Mesenchymal stem cell (in vitro differentiated cells and primary cell): ENCODE measurements around the gene SPAG6.
A peak's percentile ranks its signal among the peaks of the same experiment; 100 is the strongest.

Source experiments
- DNase-seq: peaks from one replicate; pipeline ENCODE4 v3.0.0-alpha.2; 2013
- H2AFZ ChIP-seq: one replicate; pipeline ENCODE4 v1.6.1; 2013; ENCODE audit warnings: low read depth, mild to moderate bottlenecking, control low read depth, inconsistent platforms, low read length, moderate library complexity
- H2AK5ac ChIP-seq: 2 replicates; pipeline ENCODE4 v1.6.1; 2013; ENCODE audit warnings: low read length, moderate library complexity, mild to moderate bottlenecking, inconsistent platforms; ENCODE audit not compliant: severe bottlenecking
- H2BK120ac ChIP-seq: one replicate; pipeline ENCODE4 v1.6.1; 2013; ENCODE audit warnings: low read depth, mild to moderate bottlenecking, inconsistent platforms, low read length, moderate library complexity
- H2BK12ac ChIP-seq, 2 experiments: one replicate each; pipeline ENCODE4 v1.6.1; 2013; ENCODE audit warnings: inconsistent platforms in 2 of 2, low read length in 2 of 2, mild to moderate bottlenecking in 2 of 2, moderate library complexity in 2 of 2, control low read depth in 1 of 2
- H2BK15ac ChIP-seq: one replicate; pipeline ENCODE4 v1.6.1; 2013; ENCODE audit warnings: mild to moderate bottlenecking, low read depth, inconsistent platforms; ENCODE audit not compliant: poor library complexity, severe bottlenecking
- H2BK5ac ChIP-seq: 2 replicates; pipeline ENCODE4 v1.6.1; 2013; ENCODE audit warnings: low read depth, mild to moderate bottlenecking, low read length, control low read depth, inconsistent platforms; ENCODE audit not compliant: poor library complexity, severe bottlenecking
- H3K14ac ChIP-seq, 2 experiments: one replicate each; pipeline ENCODE4 v1.6.1; 2013; ENCODE audit warnings: inconsistent platforms in 2 of 2, low read length in 2 of 2, control low read depth in 1 of 2, mild to moderate bottlenecking in 1 of 2, moderate library complexity in 1 of 2
- H3K18ac ChIP-seq, 2 experiments: one replicate each; pipeline ENCODE4 v1.6.1; 2013; ENCODE audit warnings: inconsistent platforms in 2 of 2, low read length in 2 of 2, control low read depth in 1 of 2, low read depth in 1 of 2, mild to moderate bottlenecking in 1 of 2
- H3K23ac ChIP-seq, 2 experiments: one replicate each; pipeline ENCODE4 v1.6.1; 2013; ENCODE audit warnings: inconsistent platforms in 2 of 2, low read length in 2 of 2, mild to moderate bottlenecking in 2 of 2, moderate library complexity in 2 of 2, control low read depth in 1 of 2
- H3K27ac ChIP-seq: 2 replicates; pipeline ENCODE4 v1.5.1; 2013; ENCODE audit warnings: mild to moderate bottlenecking, moderate library complexity, low read length, control low read depth, inconsistent platforms; ENCODE audit not compliant: poor library complexity, severe bottlenecking
- H3K27me3 ChIP-seq, 2 experiments: 2 replicates each; pipeline versions ENCODE4 v1.6.1 to v1.7.0; 2013; ENCODE audit warnings: low read length in 2 of 2, mild to moderate bottlenecking in 2 of 2, moderate library complexity in 2 of 2, control low read depth in 1 of 2, inconsistent platforms in 1 of 2; ENCODE audit not compliant: control insufficient read depth in 1 of 2, insufficient read depth in 1 of 2
- H3K36me3 ChIP-seq, 2 experiments: 2 replicates each; pipeline versions ENCODE4 v1.6.1 to v1.7.0; 2013; ENCODE audit warnings: low read length in 2 of 2, control low read depth in 1 of 2, inconsistent platforms in 1 of 2, low read depth in 1 of 2, mild to moderate bottlenecking in 1 of 2; ENCODE audit not compliant: insufficient read depth in 2 of 2, control insufficient read depth in 1 of 2
- H3K4ac ChIP-seq, 2 experiments: one replicate each; pipeline ENCODE4 v1.6.1; 2013; ENCODE audit warnings: inconsistent platforms in 2 of 2, low read length in 2 of 2, mild to moderate bottlenecking in 2 of 2, moderate library complexity in 2 of 2, control low read depth in 1 of 2, low read depth in 1 of 2
- H3K4me1 ChIP-seq: 2 replicates; pipeline ENCODE4 v1.6.1; 2013; ENCODE audit warnings: low read depth, low read length, control low read depth; ENCODE audit not compliant: control insufficient read depth, insufficient read depth
- H3K4me2 ChIP-seq: 2 replicates; pipeline ENCODE4 v1.6.1; 2013; ENCODE audit warnings: low read length, mild to moderate bottlenecking, inconsistent platforms; ENCODE audit not compliant: poor library complexity, severe bottlenecking
- H3K4me3 ChIP-seq, 2 experiments: 2 replicates each; pipeline versions ENCODE4 v1.5.1 to v1.7.0; 2013; ENCODE audit warnings: low read length in 2 of 2, mild to moderate bottlenecking in 2 of 2, control low read depth in 1 of 2, low read depth in 1 of 2; ENCODE audit not compliant: insufficient read depth in 1 of 2
- H3K79me1 ChIP-seq: replicated peaks from 2 replicates; pipeline ENCODE4 v1.6.1; 2013; ENCODE audit warnings: mild to moderate bottlenecking, control low read depth, low read length, inconsistent platforms; ENCODE audit not compliant: poor library complexity, severe bottlenecking
- H3K9ac ChIP-seq: 2 replicates; pipeline ENCODE4 v1.7.0; 2013; ENCODE audit warnings: mild to moderate bottlenecking, low read length, moderate library complexity
- H3K9me3 ChIP-seq: 2 replicates; pipeline ENCODE4 v1.7.0; 2013; ENCODE audit warnings: mild to moderate bottlenecking, low read length; ENCODE audit not compliant: control insufficient read depth
- H4K8ac ChIP-seq: one replicate; pipeline ENCODE4 v1.6.1; 2013; ENCODE audit warnings: inconsistent platforms, mild to moderate bottlenecking, low read length, moderate library complexity
- H4K91ac ChIP-seq: one replicate; pipeline ENCODE4 v1.6.1; 2013; ENCODE audit warnings: mild to moderate bottlenecking, low read length, inconsistent platforms
- WGBS: methylation state at CpG from one replicate; pipeline ENCODE4 v1.1.7; 2013; ENCODE audit warnings: mixed read lengths; 5-methylcytosine and 5-hydroxymethylcytosine counted together

Gene SPAG6

DNA sequence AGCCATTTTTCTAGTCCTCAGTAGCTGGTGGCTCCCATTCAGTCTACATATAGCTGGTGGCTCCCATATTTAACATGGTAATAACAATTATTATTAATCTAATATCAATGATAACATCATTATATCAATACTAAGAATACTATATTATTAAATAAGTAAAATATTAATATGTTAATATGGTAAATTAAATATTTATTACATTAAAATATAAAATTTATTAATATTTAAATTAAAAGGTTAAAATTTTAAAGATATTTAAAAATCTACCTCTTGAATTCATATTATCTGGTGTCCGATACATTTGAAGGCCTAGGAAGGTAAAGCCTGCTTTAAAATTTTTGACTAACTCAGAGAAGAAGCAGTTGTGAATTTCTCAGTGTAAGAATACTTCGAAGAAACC, 69.8 kb downstream of the SPAG6 start:
- Histone ChIP-seq H4K8ac (no peak overlapping the region), H3K4me3 (no peak overlapping the region), H4K91ac (no peak overlapping the region), H3K18ac (no peak overlapping the region), H3K27ac (no peak overlapping the region), H3K9me3 (no peaks in the 10 kb centered on the region), H2BK12ac (no peak overlapping the region), H2BK5ac (no peak overlapping the region), H3K36me3 (no peaks in the 10 kb centered on the region), H3K4ac (no peak overlapping the region), H2AFZ (peak overlapping the region; percentile 51), H3K14ac (no peak overlapping the region), H2AK5ac (no peak overlapping the region), H2BK120ac (no peak overlapping the region), H3K79me1 (no peaks in the 10 kb centered on the region), H2BK15ac (no peak overlapping the region), H3K4me1 (no peaks in the 10 kb centered on the region), H3K27me3 (peaks cover 0 to 4% of the 10 kb centered on the region in 2 experiments), H3K9ac (no peak overlapping the region), H3K23ac (no peak overlapping the region), H3K4me2 (no peak overlapping the region)
- WGBS = 97% methylated on average over 2 of the region's 2 CpGs
- no peak for DNase-seq

DNA sequence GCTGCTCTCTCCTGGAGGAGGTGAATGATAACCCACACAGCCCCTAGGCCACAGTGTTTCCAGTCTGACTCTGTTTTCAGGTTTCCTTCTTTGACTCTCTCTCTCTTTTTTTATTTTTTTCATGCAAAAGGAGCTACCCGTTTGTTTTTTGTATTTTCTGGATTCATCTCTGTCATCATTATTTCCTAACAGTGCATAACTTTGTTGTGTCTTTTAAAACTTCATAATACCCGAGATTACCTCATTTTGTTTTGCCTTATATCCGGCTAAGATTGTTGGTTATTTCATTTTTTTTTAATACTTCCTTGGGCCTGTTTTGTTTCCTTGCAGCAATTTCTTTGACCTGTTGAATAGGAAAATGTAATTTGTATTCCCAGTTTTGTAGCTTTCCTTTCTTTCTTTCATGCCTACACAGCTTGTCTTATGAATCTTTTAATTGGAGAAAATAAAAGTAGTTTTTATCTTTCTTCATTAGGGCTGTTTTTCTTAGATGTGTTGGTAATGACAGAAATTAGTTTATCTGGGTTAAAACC, 72.5 kb downstream of the SPAG6 start:
- Histone ChIP-seq H3K14ac (no peak overlapping the region), H3K36me3 (no peaks in the 10 kb centered on the region), H3K9me3 (no peaks in the 10 kb centered on the region), H3K9ac (no peak overlapping the region), H3K18ac (no peak overlapping the region), H2BK12ac (no peak overlapping the region), H2AFZ (no peak overlapping the region), H3K4me1 (no peaks in the 10 kb centered on the region), H4K91ac (no peak overlapping the region), H2AK5ac (no peak overlapping the region), H2BK120ac (no peak overlapping the region), H3K27ac (no peak overlapping the region), H3K4ac (no peak overlapping the region), H2BK5ac (no peak overlapping the region), H3K4me2 (no peak overlapping the region), H4K8ac (no peak overlapping the region), H3K23ac (no peak overlapping the region), H3K27me3 (no peaks in the 10 kb centered on the region), H2BK15ac (no peak overlapping the region), H3K4me3 (no peak overlapping the region), H3K79me1 (no peaks in the 10 kb centered on the region)
- WGBS = 100% methylated on average over 1 of the region's 3 CpGs
- DNase-seq = no peak

DNA sequence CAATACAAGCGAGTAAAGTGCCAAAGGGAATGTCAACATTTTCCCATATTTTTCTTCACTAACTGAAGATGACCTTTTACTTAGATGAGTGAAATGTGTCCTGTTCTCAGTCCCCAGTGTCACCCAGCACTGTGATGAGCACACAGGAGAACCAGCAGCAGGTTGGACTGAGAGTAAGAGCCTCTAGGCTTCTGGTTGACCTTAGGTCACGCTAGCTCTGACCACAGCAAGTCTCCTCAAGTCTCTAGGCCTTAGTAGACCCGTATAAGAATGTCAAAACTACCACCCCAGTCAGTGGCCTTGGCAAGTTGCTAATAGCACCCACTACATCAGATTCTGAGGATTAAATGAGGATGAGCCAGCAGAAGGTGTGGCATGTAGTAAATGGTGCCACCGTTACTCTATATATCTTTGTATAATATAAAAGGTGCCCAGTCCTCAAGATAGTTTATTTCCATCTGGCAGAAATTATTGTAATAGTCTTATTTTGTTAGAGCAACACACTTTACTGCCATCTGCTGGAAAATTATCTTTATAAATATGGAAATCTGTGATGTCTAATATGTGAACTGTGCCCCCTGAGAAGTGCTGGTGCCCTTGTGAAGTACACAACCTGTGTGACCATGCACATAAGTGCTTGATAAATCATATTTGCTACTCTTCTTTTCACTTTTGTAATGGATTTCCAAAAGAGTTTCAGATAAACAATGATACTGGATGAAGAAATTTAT, 75.7 kb downstream of the SPAG6 start:
- Histone ChIP-seq H3K9ac (no peak overlapping the region), H3K36me3 (no peaks in the 10 kb centered on the region), H3K4me3 (no peak overlapping the region), H3K27me3 (no peaks in the 10 kb centered on the region), H2BK12ac (no peak overlapping the region), H2BK15ac (no peak overlapping the region), H2BK5ac (no peak overlapping the region), H3K4ac (no peak overlapping the region), H4K8ac (no peak overlapping the region), H2AFZ (no peak overlapping the region), H3K18ac (no peak overlapping the region), H4K91ac (no peak overlapping the region), H3K27ac (no peak overlapping the region), H3K4me2 (no peak overlapping the region), H3K14ac (no peak overlapping the region), H2AK5ac (no peak overlapping the region), H3K23ac (no peak overlapping the region), H3K79me1 (no peaks in the 10 kb centered on the region), H3K9me3 (no peaks in the 10 kb centered on the region), H2BK120ac (no peak overlapping the region), H3K4me1 (no peaks in the 10 kb centered on the region)
- DNase-seq = no peak
- WGBS = 75% methylated on average over 2 of the region's 4 CpGs

DNA sequence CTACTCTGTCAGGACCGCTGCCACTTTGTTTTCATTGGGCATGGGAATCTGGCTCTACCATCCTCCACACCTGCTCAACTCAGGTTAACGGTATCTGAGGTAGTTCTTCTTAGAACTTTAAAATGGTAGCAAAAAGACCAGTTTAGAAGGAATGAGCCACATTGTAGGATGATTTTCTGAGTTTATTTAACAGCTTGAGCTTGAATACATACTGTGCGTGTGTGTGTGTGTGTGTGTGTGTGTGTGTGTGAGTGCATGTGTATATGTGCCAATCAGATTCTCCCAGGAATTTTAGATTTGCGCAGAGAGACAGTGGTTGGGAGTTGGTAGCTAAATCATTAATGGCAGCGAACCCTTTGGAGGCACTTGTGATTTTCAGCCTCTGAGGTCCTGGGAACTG, 81.4 kb downstream of the SPAG6 start:
- WGBS = 85% methylated on average over 5 of the region's 5 CpGs
- H3K9me3 ChIP-seq = no peaks in the 10 kb centered on the region
- no peak overlapping the region for H2BK12ac ChIP-seq
- H2BK15ac ChIP-seq = no peak overlapping the region
- H3K9ac ChIP-seq = no peak overlapping the region
- H3K18ac ChIP-seq = no peak overlapping the region
- H3K4me1 ChIP-seq = peaks cover 2% of the 10 kb centered on the region
- H2AFZ ChIP-seq = no peak overlapping the region
- H3K27ac ChIP-seq = no peak overlapping the region
- peak; percentile 26 for DNase-seq
- no peak overlapping the region for H4K8ac ChIP-seq
- no peaks in the 10 kb centered on the region for H3K27me3 ChIP-seq
- H3K4ac ChIP-seq = no peak overlapping the region
- H2AK5ac ChIP-seq = no peak overlapping the region
- H2BK120ac ChIP-seq = no peak overlapping the region
- no peak overlapping the region for H4K91ac ChIP-seq
- no peak overlapping the region for H2BK5ac ChIP-seq
- H3K14ac ChIP-seq = no peak overlapping the region
- no peak overlapping the region for H3K4me2 ChIP-seq
- H3K36me3 ChIP-seq = no peaks in the 10 kb centered on the region
- H3K4me3 ChIP-seq = peak overlapping the region in 1 of 2 experiments; percentile 66
- no peaks in the 10 kb centered on the region for H3K79me1 ChIP-seq
- H3K23ac ChIP-seq = no peak overlapping the region
